Measurements from ENCODE around the gene FOXP1. TPM values are rescaled to one million over a fixed set of nuclear protein-coding genes. Genes with fewer than 3 reads are reported as not detected.

FOXP1 gene
- total and polyA plus RNA-seq, 9 of the 15 experiments (the other 6 are each of a cell fraction or from before 2014, with no cell fraction given): 7.7 to 34.5 (median 13.7) TPM

DNA sequence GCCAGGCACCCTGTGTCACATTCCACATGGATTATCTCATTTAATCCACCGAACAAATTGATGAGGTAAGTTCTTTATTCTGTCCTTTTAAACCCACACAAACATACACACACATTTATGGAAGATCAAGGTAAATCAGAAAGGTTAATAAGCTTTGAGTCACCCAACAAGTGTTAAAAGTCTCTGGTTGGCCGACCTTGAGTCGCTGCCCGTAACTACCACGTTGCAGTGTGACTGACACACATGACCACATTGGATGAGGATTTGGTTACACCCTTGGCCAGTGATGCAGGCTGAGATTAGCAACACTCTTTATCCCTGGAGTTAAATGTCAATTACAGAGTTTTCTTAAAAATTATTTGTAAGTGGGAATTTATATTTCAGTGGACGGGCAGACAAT, 19.2 kb downstream of the FOXP1 start:
- no TSS peak for BruUV-seq (replicated peaks)
- Histone ChIP-seq H3K27me3 (ENCODE audit: control insufficient read depth in 2 of 2, insufficient read depth in 2 of 2, low read length in 2 of 2) (no peaks in the 10 kb centered on the region), H3K4me3 (no peak overlapping the region), H3K36me3 (ENCODE audit: control insufficient read depth, insufficient read depth, low read length) (0 out of 3 replicates have a peak, but pooled peaks cover 3% of the 10 kb centered on the region), H3K9ac (ENCODE audit: insufficient read depth in 1 of 2, low read depth in 2 of 2, low read length in 2 of 2) (no peak overlapping the region), H3K9me1 (ENCODE audit: control insufficient read depth, insufficient read depth, low read length) (no peaks in the 10 kb centered on the region), H3K4me2 (ENCODE audit: insufficient read depth, low read length) (no peak overlapping the region), H4K20me1 (replicated peaks; ENCODE audit: control insufficient read depth, insufficient read depth, low read length) (no peaks in the 10 kb centered on the region), H3K27ac (ENCODE audit: extremely low read depth, low read depth, low read length) (no peak overlapping the region), H3K4me1 (replicated peaks in 1 of 2; ENCODE audit: control insufficient read depth in 2 of 2, insufficient read depth in 2 of 2, low read length in 2 of 2) (no peaks in the 10 kb centered on the region), H3K79me2 (ENCODE audit: control insufficient read depth, insufficient read depth, low read length) (no peaks in the 10 kb centered on the region), H2AFZ (ENCODE audit: low read depth, low read length) (no peak overlapping the region), H3K9me3 (replicated peaks; ENCODE audit: control insufficient read depth, insufficient read depth, low read depth, low read length) (no peaks in the 10 kb centered on the region)
- no peak for DNase-seq (ENCODE audit: extremely low read depth in 1 of 4, low spot score in 3 of 4)
- ChIA-PET POLR2A (interaction anchor here (0.5 to 1.0 kb wide), 2 partner anchors 20 to 54 kb away, joined by 3 read pairs; no protein-coding TSS in a partner anchor), CTCF (ENCODE audit: low intra/inter-chr PET ratio) (no interaction called here)
- in situ Hi-C loops (cut with MboI) (no loop called here), intact Hi-C loops (cut with micrococcal nuclease) (no loop called here)
- no peak for ATAC-seq
- 82% methylated on average over 6 of the region's 6 CpGs for WGBS (ENCODE audit: insufficient coverage, low coverage, missing lambda C conversion rate)
- FAIRE-seq: no peak
- TF ChIP-seq ZNF318 (IDR thresholded peaks at IDR 0.05; ENCODE audit: borderline replicate concordance in 1 of 2, low read depth in 1 of 2) (no peak), ELF1 (tag; IDR thresholded peaks at IDR 0.05) (no peak), PHF8 (IDR thresholded peaks at IDR 0.05; ENCODE audit: borderline replicate concordance, low read length) (no peak), UBTF (IDR thresholded peaks at IDR 0.05; ENCODE audit: borderline replicate concordance in 1 of 2, low read depth in 2 of 2, low read length in 2 of 2) (no peak), ZC3H8 (IDR thresholded peaks at IDR 0.05) (no peak), HLTF (IDR thresholded peaks at IDR 0.05) (no peak)
- TF ChIP-seq, protein P1, sequence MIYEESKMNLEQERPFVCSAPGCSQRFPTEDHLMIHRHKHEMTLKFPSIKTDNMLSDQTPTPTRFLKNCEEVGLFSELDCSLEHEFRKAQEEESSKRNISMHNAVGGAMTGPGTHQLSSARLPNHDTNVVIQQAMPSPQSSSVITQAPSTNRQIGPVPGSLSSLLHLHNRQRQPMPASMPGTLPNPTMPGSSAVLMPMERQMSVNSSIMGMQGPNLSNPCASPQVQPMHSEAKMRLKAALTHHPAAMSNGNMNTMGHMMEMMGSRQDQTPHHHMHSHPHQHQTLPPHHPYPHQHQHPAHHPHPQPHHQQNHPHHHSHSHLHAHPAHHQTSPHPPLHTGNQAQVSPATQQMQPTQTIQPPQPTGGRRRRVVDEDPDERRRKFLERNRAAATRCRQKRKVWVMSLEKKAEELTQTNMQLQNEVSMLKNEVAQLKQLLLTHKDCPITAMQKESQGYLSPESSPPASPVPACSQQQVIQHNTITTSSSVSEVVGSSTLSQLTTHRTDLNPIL (CRISPR knock-in tag; IDR thresholded peaks at IDR 0.05): no peak
